H9 (cell line): Measurements from ENCODE around the gene BPGM. TPM values are rescaled to one million over a fixed set of nuclear protein-coding genes. Genes with fewer than 3 reads are reported as not detected.

Experiments
- DNase-seq: peaks from one replicate; pipeline ENCODE4 v3.0.0-alpha.2; 2017
- H2AFZ ChIP-seq: one replicate; pipeline ENCODE4 v1.6.1; 2013; ENCODE audit warnings: mild to moderate bottlenecking, low read length, control low read depth, moderate library complexity
- H2AK5ac ChIP-seq: 2 replicates; pipeline ENCODE4 v1.6.1; 2013; ENCODE audit warnings: low read length, control low read depth, mixed read lengths; ENCODE audit not compliant: insufficient read length
- H2BK120ac ChIP-seq: one replicate; pipeline ENCODE4 v1.6.1; 2013; ENCODE audit warnings: low read depth, mild to moderate bottlenecking, low read length, control low read depth, inconsistent platforms; ENCODE audit not compliant: poor library complexity, severe bottlenecking
- H2BK12ac ChIP-seq: 2 replicates; pipeline ENCODE4 v1.6.1; 2013; ENCODE audit warnings: low read length, control low read depth, mixed read lengths, low read depth; ENCODE audit not compliant: insufficient read length
- H2BK15ac ChIP-seq: 2 replicates; pipeline ENCODE4 v1.6.1; 2013; ENCODE audit warnings: low read depth, low read length, control low read depth
- H2BK20ac ChIP-seq: one replicate; pipeline ENCODE4 v1.6.1; 2013; ENCODE audit warnings: low read depth, mild to moderate bottlenecking, low read length, control low read depth, inconsistent platforms; ENCODE audit not compliant: poor library complexity, severe bottlenecking
- H2BK5ac ChIP-seq: 2 replicates; pipeline ENCODE4 v1.6.1; 2013; ENCODE audit warnings: low read length, control low read depth, mixed read lengths; ENCODE audit not compliant: insufficient read length
- H3K14ac ChIP-seq: 2 replicates; pipeline ENCODE4 v1.6.1; 2013; ENCODE audit warnings: low read length, control low read depth; ENCODE audit not compliant: insufficient read depth
- H3K18ac ChIP-seq: 2 replicates; pipeline ENCODE4 v1.6.1; 2013; ENCODE audit warnings: low read depth, mild to moderate bottlenecking, mixed read lengths, low read length, control low read depth; ENCODE audit not compliant: insufficient read length
- H3K23ac ChIP-seq: 2 replicates; pipeline ENCODE4 v1.6.1; 2013; ENCODE audit warnings: low read length, control low read depth, mixed read lengths, low read depth; ENCODE audit not compliant: insufficient read length
- H3K23me2 ChIP-seq: 2 replicates; pipeline ENCODE4 v1.6.1; 2013; ENCODE audit warnings: low read depth, mild to moderate bottlenecking, mixed read lengths, low read length, control low read depth; ENCODE audit not compliant: insufficient read length, poor library complexity, severe bottlenecking
- H3K27ac ChIP-seq: 2 replicates; pipeline ENCODE4 v1.5.1; 2013; ENCODE audit warnings: low read length, control low read depth, mixed read lengths, low read depth; ENCODE audit not compliant: insufficient read length
- H3K27me3 ChIP-seq: 2 replicates; pipeline ENCODE4 v1.6.1; 2013; ENCODE audit warnings: low read length, control low read depth, inconsistent platforms; ENCODE audit not compliant: insufficient read depth
- H3K4ac ChIP-seq: 2 replicates; pipeline ENCODE4 v1.6.1; 2013; ENCODE audit warnings: low read depth, mild to moderate bottlenecking, control low read depth, inconsistent platforms, low read length, moderate library complexity
- H3K4me1 ChIP-seq: 2 replicates; pipeline ENCODE4 v1.6.1; 2013; ENCODE audit warnings: low read length, control low read depth, inconsistent platforms; ENCODE audit not compliant: insufficient read depth
- H3K4me2 ChIP-seq: 2 replicates; pipeline ENCODE4 v1.6.1; 2013; ENCODE audit warnings: low read length, control low read depth, mixed read lengths; ENCODE audit not compliant: insufficient read length, insufficient read depth
- H3K56ac ChIP-seq: 2 replicates; pipeline ENCODE4 v1.6.1; 2013; ENCODE audit warnings: low read depth, mild to moderate bottlenecking, mixed read lengths, low read length, control low read depth; ENCODE audit not compliant: insufficient read length
- H3K79me1 ChIP-seq: 2 replicates; pipeline ENCODE4 v1.6.1; 2013; ENCODE audit warnings: low read depth, mild to moderate bottlenecking, moderate library complexity, low read length, control low read depth, inconsistent platforms; ENCODE audit not compliant: insufficient read depth, poor library complexity, severe bottlenecking
- H3K79me2 ChIP-seq: 2 replicates; pipeline ENCODE4 v1.6.1; 2013; ENCODE audit warnings: low read length, control low read depth, inconsistent platforms; ENCODE audit not compliant: insufficient read depth
- H3K9ac ChIP-seq: 2 replicates; pipeline ENCODE4 v1.6.1; 2013; ENCODE audit warnings: low read length, control low read depth, mixed read lengths; ENCODE audit not compliant: insufficient read length; ENCODE audit errors: extremely low read depth
- H3K9me3 ChIP-seq: one replicate; pipeline ENCODE4 v1.6.1; 2013; ENCODE audit warnings: low read depth, low read length, inconsistent platforms; ENCODE audit not compliant: control insufficient read depth
- H3T11ph ChIP-seq: one replicate; pipeline ENCODE4 v1.6.1; 2013; ENCODE audit warnings: mild to moderate bottlenecking, low read length, control low read depth, inconsistent platforms
- H4K20me1 ChIP-seq: one replicate; pipeline ENCODE4 v1.6.1; 2013; ENCODE audit not compliant: control insufficient read depth, insufficient read length, insufficient read depth
- H4K5ac ChIP-seq: 2 replicates; pipeline ENCODE4 v1.6.1; 2013; ENCODE audit warnings: low read depth, mild to moderate bottlenecking, mixed read lengths, low read length, control low read depth; ENCODE audit not compliant: insufficient read length
- H4K8ac ChIP-seq: replicated peaks from 2 replicates; pipeline ENCODE4 v1.6.1; 2013; ENCODE audit warnings: low read length, control low read depth, mixed read lengths, low read depth; ENCODE audit not compliant: insufficient read length
- H4K91ac ChIP-seq: 2 replicates; pipeline ENCODE4 v1.6.1; 2013; ENCODE audit warnings: low read depth, mild to moderate bottlenecking, moderate library complexity, mixed read lengths, low read length, control low read depth; ENCODE audit not compliant: insufficient read length
- H3K27ac Mint-ChIP-seq, 3 experiments: 2 replicates in 2 of 3; 3 replicates in 1 of 3; pipeline ENCODE4 v1.8.0; 2020 to 2021; ENCODE audit warnings: mixed read lengths in 3 of 3, mild to moderate bottlenecking in 1 of 3, moderate library complexity in 1 of 3
- H3K27me3 Mint-ChIP-seq: 2 replicates; pipeline ENCODE4 v1.8.0; 2021; ENCODE audit warnings: low read depth, mild to moderate bottlenecking, moderate library complexity, mixed read lengths
- H3K36me3 Mint-ChIP-seq, 3 experiments: 2 replicates in 2 of 3; 3 replicates in 1 of 3; pipeline ENCODE4 v1.8.0; 2020 to 2021; ENCODE audit warnings: low read depth in 3 of 3, mixed read lengths in 3 of 3; ENCODE audit not compliant: insufficient read depth in 1 of 3
- H3K4me1 Mint-ChIP-seq, 2 experiments: 2 replicates each; pipeline ENCODE4 v1.8.0; 2020; ENCODE audit warnings: mixed read lengths in 2 of 2
- H3K4me3 Mint-ChIP-seq, 2 experiments: 2 replicates in 1 of 2; 3 replicates in 1 of 2; pipeline ENCODE4 v1.8.0; 2020 to 2021; ENCODE audit warnings: mild to moderate bottlenecking in 2 of 2, mixed read lengths in 2 of 2, moderate library complexity in 1 of 2
- H3K9me3 Mint-ChIP-seq, 2 experiments: 2 replicates in 1 of 2; 3 replicates in 1 of 2; pipeline ENCODE4 v1.8.0; 2020; ENCODE audit warnings: mild to moderate bottlenecking in 2 of 2, mixed read lengths in 2 of 2, moderate library complexity in 1 of 2
- CTCF ChIP-seq: fragments of 200-600 bp; sonication (generic); conservative IDR thresholded peaks from 3 replicates; pipeline ENCODE4 v1.8.0; 2021; ENCODE audit warnings: antibody characterized with exemption, mild to moderate bottlenecking
- WGBS: extraction: QIAGEN DNeasy Blood & Tissue Kit; methylation state at CpG from one replicate; pipeline ENCODE4 v1.1.7; 2013; ENCODE audit warnings: missing lambda C conversion rate, low lambda C conversion rate, mixed read lengths; ENCODE audit not compliant: insufficient read length; ENCODE audit errors: extremely low coverage; 5-methylcytosine and 5-hydroxymethylcytosine counted together
- total RNA-seq: library from RNA; stranded (reverse); gene quantifications from 2 replicates; pipeline ENCODE4 v1.2.1, GENCODE V29; 2021

The BPGM gene
- total RNA-seq, 1 experiment from 2014 or later: 14.4 TPM

- no peaks in the 10 kb centered on the region for H3K9me3 Mint-ChIP-seq
- H2AFZ ChIP-seq: no peak overlapping the region
- no peak overlapping the region for H2BK12ac ChIP-seq
- H3K23ac ChIP-seq: no peak overlapping the region
- no peak overlapping the region for H3K14ac ChIP-seq
- H4K5ac ChIP-seq: no peak overlapping the region
- no peak overlapping the region for H3K27ac ChIP-seq
- no peaks in the 10 kb centered on the region for H4K20me1 ChIP-seq
- H3K27me3 ChIP-seq: no peaks in the 10 kb centered on the region
- DNase-seq: no peak
- H3K4me1 ChIP-seq: no peaks in the 10 kb centered on the region
- no peak overlapping the region for H4K91ac ChIP-seq
- TF ChIP-seq CTCF: no peak
- H3K4me2 ChIP-seq: no peak overlapping the region
- no peak overlapping the region for H2BK20ac ChIP-seq
- no peak overlapping the region for H3K4me3 Mint-ChIP-seq
- no peaks in the 10 kb centered on the region for H3K9me3 ChIP-seq
- H4K8ac ChIP-seq: no peak overlapping the region
- H2BK5ac ChIP-seq: no peak overlapping the region
- no peaks in the 10 kb centered on the region for H3K23me2 ChIP-seq
- no CpG with 5 or more reads among the region's 2 CpGs for WGBS
- no peak overlapping the region for H2AK5ac ChIP-seq
- H3K27ac Mint-ChIP-seq: no peak overlapping the region
- H3K18ac ChIP-seq: no peak overlapping the region
- H3K9ac ChIP-seq: no peak overlapping the region
- no peaks in the 10 kb centered on the region for H3K79me2 ChIP-seq
- H3K56ac ChIP-seq: no peak overlapping the region
- no peak overlapping the region for H2BK15ac ChIP-seq
- peaks cover 27% of the 10 kb centered on the region for H3K27me3 Mint-ChIP-seq
- no peaks in the 10 kb centered on the region for H3K79me1 ChIP-seq
- no peak overlapping the region for H2BK120ac ChIP-seq
- no peak overlapping the region for H3K4ac ChIP-seq
- H3T11ph ChIP-seq: no peak overlapping the region
- no peaks in the 10 kb centered on the region for H3K36me3 Mint-ChIP-seq
- H3K4me1 Mint-ChIP-seq: 0 out of 4 replicates have a peak, but pooled peaks cover 0 to 2% of the 10 kb centered on the region in 2 experiments
Observed at GRCh38 chr7:134623193-134623592, 23.5 kb upstream of the BPGM start.
